Measurements from ENCODE around the gene MYO1D.
A peak's percentile ranks its signal among the peaks of the same experiment; 100 is the strongest.

The MYO1D gene

DNA sequence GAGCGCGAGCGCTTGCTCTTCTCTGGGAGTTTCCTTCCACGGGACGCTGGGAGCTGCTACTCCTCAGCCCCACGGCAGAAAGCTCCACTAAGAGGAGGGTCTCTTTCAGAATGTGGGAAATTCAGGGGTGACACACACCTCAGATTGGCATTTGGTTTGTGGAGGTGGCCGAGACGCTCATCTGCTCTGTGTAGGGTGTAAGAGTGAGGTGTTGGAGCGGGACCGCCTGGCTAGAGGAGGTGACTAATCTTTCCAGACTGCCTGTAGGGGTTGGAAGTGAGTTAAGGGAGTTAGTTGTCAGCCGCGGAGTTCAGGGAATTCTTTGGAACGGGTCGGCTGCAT, 431.9 kb downstream of the MYO1D start:
- DNase-seq: peak; percentile 70

DNA sequence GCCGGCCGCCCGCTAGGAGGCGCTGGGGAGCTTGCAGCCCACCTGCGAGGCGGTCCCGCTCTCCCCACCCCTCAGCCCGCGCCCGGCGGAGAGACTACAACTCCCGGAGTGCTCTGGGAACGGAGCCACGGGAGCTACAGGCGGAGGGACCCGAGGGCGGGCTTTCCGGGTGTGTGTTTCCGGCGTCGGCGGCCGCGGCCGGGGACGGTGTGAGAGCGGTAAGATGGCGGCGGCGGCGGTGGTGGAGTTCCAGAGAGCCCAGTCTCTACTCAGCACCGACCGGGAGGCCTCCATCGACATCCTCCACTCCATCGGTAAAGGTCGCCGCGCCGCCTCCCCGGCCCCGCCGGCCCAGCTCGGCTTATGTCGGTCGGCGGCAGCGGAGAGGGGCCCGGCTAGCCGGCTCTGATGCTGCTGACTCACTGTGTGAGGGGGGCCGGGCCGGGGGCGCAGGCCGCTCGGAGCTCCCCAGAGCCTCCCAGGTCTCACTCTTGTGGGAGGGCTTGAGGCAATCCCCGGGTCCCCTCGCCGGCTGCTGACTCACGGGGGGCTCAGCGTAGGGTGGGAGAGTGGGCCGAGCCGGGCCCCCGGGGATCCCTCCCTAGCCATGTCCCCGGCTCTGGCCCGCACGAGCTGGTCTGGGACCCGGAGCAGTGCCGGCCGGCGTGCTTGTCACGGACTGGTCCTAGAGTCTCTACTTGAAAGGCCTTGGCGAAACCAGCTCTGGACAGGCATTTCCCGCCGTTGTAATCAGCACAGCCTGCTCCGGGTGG, 432.4 kb downstream of the MYO1D start, which contains the start of gene PSMD11:
PSMD11 (plus strand) TSS at position 210 of the 773 bp plus-strand sequence; CDS start at position 224, 14 bp downstream.
- DNase-seq: peak; percentile 97

DNA sequence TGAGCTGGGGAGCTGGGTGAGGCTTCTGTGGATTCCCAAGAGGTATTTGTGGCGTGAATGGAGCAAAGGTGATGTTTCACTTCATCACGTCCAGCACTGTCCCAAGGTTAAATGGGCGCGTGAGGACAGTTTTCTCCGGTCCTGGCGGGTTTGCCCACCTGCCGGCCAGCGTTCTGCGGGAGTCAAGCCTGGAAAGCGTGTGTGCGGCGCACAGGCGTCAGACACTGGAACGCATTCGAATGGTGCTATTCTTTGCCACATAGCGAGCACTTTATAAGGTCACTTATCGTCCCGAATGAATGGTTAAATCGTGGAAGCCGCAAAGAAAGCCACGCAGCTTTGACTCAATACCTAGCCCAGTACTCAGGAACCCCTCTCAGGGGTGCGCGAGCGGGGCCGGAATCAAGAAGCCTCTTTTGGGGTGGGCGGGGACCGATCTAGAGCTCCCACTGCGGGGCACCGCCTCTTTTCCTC, 433.1 kb downstream of the MYO1D start:
- DNase-seq: no peak

Data from fibroblast of skin of right biceps (primary cell).